ENCODE measurements around the gene ZSWIM4.
"Not testable (repeated sequence)": the region's sequence is repeated elsewhere in the genome, so short reads cannot be mapped to it uniquely, and the experiment has no call there.

Gene ZSWIM4

DNA sequence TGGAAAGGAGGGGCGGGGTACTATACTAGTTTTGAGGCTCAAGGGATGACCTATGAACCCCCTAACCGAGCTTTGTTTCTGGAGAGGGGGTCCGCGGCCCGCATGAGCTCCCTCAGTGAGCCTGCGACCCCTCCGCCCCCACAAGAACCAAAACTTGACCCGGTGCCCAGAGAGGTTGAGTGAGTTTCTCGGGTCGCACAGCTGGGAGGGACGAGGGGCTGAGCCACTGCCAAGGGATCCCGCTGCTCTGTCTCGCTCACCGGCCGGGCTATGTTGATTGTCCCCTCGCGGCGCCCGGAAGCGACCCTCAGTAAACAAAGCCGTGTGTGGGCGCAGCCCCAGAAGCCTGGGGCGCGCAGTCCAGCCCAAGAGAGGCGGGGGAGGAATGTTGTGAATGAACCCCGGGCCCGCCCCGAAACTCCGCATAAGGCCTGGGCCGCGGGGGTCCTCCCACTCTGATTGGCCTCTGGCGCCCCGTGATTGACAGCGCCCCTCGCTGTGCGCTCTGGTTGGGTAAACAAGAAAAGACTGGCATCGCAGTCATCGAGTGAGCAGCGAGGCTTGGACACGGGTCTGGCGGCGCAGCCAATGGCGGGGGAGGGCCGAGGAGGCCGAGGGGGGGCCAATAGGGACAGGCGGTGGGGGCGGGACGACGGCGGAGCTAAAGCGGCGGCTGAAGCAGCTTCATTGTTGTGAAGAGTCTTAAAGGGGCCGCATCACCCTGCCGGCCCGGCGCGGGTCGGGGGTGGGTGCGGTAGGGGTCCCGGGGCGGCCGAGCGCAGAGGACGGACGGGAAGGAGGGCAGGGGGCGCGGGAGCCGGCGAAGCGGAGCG is at the start of gene ZSWIM4:
ZSWIM4 (plus strand) TSS at position 687 of the 833 bp plus-strand sequence. CDS start 206 bp downstream, outside the sequence.
- H3K4me3 ChIP-seq (ENCODE audit: low read depth, low read length), result peak within 1 kb of the TSS; percentile 85
- TF ChIP-seq, protein P1, sequence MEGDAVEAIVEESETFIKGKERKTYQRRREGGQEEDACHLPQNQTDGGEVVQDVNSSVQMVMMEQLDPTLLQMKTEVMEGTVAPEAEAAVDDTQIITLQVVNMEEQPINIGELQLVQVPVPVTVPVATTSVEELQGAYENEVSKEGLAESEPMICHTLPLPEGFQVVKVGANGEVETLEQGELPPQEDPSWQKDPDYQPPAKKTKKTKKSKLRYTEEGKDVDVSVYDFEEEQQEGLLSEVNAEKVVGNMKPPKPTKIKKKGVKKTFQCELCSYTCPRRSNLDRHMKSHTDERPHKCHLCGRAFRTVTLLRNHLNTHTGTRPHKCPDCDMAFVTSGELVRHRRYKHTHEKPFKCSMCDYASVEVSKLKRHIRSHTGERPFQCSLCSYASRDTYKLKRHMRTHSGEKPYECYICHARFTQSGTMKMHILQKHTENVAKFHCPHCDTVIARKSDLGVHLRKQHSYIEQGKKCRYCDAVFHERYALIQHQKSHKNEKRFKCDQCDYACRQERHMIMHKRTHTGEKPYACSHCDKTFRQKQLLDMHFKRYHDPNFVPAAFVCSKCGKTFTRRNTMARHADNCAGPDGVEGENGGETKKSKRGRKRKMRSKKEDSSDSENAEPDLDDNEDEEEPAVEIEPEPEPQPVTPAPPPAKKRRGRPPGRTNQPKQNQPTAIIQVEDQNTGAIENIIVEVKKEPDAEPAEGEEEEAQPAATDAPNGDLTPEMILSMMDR (IDR thresholded peaks at IDR 0.05; ENCODE audit: low read depth, low read length), result no peak

DNA sequence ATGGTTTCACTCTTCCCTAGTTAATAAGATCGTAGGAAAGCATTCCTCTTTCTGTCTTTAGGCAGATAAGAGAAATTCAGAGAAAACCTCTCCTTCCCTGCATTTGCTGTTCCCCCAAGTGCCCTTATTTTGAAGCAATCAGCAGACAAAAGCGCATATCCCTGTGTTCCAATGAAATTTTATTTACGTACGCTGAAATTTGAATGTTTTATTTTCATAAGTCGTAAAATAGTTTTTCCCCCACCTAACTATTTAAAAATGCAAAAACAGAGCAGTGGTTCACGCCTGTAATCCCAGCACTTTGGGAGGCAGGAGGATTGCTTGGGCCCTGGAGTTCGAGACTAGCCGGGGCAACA is 48.2 kb upstream of the ZSWIM4 start:
- peak overlapping the region; percentile 91 for H3K4me3 ChIP-seq (ENCODE audit: low read depth, low read length)
- TF ChIP-seq, protein P1 (IDR thresholded peaks at IDR 0.05; ENCODE audit: low read depth, low read length), result no peak

DNA sequence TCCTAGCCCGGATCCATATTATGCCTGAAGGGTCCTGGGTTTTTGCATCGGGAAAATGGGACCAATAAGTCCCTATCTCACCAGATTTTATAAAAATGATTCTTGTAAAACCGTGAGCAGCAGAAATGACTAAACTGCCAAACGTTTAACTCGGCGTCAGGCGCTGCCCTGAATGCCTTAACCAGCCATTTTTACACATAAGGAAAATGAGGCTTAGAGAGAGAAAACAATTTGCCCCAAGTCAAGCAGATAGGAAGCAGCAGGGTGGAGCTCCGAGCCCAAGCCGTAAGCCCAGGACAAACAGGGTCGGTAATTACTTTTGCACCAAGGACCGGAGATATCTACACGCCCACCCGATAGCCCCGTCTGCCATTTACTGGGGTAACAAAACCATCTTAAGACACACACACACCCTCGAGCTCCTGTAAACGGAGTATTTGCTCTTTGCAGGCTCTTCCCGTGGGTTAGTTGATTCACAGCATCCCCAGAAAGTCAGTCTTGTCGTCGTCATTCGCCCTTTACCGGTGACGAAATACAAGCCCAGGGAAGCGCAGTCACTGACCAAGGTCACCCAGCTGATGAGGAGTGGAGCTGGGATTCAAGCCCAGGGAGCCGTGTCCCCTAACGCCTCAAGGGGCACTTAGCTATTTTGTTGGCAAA is 46.9 kb upstream of the ZSWIM4 start:
- peak overlapping the region; percentile 91 for H3K4me3 ChIP-seq (ENCODE audit: low read depth, low read length)
- TF ChIP-seq, protein P1 (IDR thresholded peaks at IDR 0.05; ENCODE audit: low read depth, low read length), result no peak

DNA sequence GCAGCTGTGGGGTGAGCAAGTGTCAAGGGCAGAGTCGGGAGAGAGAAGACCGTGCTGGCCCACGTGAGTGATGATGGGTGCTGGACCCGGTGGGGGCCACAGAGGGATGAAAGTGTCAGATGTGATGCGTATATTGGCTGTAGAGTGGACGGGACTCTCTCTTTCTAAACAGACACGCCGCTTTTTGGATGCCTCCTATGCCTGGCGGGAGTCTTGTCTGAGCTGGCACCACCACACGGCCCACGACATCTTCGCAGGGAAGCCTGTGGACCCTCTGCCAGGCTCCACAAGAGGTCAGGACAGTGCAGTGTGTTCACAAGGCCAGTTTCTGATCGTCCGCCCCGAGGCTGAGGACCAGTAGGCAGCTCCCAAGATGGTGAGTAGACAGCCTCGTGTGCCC is 43.8 kb upstream of the ZSWIM4 start:
- TF ChIP-seq, protein P1 (IDR thresholded peaks at IDR 0.05; ENCODE audit: low read depth, low read length), result no peak
- H3K4me3 ChIP-seq (ENCODE audit: low read depth, low read length), result no peak overlapping the region

DNA sequence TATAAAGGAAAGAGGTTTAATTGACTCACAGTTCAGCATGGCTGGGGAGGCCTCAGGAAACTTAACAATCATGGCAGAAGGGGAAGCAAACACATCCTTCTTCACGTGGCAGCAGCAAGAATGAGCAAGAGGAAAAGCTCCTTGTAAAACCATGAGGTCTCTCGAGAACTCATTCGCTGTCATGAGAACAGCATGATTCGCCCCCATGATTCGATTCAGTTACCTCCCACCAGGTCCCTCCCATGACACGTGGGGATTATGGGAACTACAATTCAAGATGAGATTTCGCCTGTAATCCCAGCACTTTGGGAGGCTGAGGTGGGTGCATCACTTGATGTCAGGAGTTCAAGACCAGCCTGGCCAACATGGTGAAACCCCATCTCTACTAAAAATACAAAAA is 41.6 kb upstream of the ZSWIM4 start:
- not testable (repeated sequence) for H3K4me3 ChIP-seq (ENCODE audit: low read depth, low read length)

DNA sequence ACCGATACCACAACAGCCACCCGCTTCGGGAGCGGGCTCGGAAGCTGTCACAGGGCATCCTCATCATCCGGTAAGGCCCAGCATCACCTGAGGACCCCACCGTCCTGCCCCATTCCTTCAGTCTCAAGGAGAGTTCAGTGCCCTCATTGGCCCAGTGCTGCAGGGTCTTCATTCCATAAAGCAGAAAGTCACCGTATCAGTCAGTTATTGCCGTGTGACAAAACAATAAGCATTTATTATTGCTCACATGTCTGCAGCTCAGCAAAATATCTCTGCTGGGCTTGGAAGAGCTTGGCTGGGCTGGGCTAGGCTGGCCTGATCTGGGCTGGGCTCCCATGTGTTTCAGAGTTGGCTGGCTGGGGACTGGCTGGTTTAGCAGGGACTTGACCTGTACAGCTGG is 39.0 kb upstream of the ZSWIM4 start:
- TF ChIP-seq, protein P1 (IDR thresholded peaks at IDR 0.05; ENCODE audit: low read depth, low read length), result no peak
- no peak overlapping the region for H3K4me3 ChIP-seq (ENCODE audit: low read depth, low read length)

DNA sequence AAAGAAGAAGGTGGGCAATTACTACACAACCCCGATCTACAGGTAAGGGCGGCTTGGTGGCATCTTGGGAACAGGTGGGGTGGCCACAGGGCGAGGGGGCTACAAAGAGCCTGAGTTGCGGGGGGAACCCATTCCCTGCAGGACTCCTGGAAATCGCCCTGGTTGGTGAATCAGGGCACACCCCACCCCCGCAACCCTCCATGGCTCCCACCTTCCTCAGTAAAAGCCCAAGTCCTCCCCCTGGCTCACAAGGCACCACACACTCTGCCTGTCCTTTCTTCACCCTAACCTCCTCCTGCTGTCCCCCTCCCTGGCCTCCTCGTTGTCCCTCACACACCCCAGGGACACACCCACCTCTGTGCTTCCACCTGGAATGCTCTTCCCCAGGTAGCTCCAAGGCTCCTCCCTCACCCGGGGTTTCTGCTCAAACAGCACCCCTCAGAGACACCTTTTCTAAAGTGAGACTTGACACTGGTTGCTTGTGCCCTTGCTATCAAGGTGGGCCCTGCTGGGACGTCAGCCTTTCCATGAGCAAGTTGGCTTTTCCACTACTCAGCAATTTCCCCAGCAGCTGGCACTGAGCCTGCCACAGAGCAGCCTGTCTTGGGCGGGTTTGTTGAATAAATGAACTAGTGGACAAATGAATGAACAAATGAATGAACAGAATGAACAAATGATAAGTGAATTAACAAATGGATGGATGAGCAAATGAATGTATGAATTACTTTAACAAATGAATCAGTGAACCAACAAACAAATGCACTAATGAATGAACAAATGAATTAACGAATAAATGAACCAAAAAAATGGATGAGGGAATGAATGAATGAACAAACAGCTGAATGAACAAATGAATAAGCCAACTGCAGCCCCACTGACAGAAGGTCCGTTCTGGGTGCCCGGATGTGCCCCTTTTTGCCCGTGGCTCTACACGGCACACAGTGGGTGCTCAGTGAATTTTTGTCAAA is 37.2 kb upstream of the ZSWIM4 start:
- H3K4me3 ChIP-seq (ENCODE audit: low read depth, low read length), result no peak overlapping the region
- TF ChIP-seq, protein P1 (IDR thresholded peaks at IDR 0.05; ENCODE audit: low read depth, low read length), result no peak

Data from WI38 (cell line).